ENCODE measurements around the gene CRYBA4.

Gene CRYBA4

DNA sequence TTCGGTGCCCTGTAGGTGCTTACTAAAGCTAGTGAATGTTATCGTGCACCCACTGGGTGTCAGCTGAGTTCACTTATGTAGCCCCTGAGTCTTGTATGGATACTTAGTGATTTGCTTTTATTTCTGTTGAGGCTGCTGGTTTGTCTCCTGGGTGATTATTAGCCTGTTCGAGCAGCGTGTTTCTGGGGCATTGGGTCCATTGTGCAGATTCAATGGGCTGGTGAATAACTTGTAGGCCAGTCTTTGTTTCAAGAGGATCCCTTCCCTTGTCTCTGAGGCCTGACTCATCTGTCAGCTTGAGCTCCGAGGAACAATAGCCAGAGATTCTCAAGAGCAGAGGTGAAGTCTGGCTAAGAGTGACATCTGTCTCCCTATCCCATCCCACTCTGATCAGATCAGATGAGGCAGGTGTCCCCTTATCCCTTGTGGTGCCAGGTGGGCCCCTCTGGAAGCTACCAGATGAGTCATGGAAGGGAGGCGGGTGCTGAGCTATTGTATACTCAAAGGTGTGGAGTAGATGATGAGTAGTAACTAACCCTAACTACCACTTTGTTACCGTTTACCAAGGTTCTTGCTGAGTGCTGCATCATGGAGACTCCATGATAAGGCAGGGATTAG lies 39.3 kb downstream of the CRYBA4 start:
- DNase-seq (ENCODE audit: low read depth): no peak

DNA sequence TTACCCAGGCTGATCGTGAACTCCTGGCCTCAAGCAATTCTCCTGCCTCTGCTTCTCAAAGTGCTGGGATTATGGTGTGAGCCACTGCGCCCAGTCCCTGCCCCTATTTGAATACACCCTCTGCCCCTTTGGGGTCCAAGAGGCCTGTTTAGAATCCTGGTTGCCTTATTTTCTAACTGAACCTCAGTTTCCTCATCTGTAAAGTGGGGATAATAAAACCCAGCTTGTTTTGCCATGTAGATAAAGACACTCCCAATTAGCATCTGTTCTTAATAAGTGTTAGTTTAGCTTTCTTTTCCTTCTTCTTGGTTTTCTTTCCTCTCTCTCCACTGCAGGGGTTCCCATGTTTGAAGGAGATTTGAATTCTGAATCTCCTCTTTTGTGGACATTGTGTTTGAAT lies 40.4 kb downstream of the CRYBA4 start:
- DNase-seq (ENCODE audit: low read depth): no peak

DNA sequence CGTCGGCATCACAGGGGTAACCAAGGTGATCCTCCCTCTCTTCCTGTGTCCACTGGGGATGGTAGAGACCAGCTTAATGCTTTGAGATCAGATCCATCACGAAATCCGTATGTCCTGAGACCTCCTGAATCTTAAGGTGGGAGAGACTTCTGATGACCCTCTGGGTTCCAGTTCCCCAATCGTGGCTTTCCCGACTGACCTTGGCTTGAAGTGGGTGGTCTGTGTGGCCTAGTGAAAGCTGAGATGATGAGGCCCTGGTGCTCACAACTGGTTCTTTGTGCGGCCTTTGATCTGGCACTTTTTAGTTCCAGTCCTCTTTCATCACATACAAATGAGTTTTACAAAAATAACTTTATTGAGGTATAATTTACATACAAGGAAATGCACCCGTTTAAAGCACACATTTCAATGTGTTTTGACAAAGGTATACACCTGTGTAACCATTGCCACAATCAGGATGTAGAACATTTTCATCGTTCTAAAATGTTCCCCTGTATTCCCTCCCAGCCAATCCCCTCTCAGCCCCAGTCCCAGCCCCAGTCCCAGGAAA lies 41.7 kb downstream of the CRYBA4 start:
- DNase-seq (ENCODE audit: low read depth): no peak

DNA sequence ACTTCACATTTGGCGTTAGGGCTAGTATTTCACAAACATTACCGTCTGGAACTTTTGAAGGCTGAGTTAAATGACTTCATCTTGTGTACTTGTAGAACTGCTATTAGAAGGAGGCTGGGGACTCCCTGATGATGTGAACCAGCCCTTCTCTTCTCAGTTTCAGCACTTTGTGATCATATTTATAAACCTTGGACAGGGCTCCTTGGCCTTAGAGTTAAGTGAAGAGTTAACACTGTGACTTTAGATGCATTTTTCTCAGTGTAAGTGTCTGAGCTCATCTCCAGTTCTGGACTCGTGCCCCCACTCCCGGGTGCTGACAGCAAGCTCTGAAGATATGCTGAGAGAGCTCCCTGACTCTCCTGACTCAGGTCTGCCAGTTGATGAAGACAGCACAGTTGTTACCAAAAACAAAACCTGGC lies 44.1 kb downstream of the CRYBA4 start:
- peak; percentile 33 for DNase-seq (ENCODE audit: low read depth)

DNA sequence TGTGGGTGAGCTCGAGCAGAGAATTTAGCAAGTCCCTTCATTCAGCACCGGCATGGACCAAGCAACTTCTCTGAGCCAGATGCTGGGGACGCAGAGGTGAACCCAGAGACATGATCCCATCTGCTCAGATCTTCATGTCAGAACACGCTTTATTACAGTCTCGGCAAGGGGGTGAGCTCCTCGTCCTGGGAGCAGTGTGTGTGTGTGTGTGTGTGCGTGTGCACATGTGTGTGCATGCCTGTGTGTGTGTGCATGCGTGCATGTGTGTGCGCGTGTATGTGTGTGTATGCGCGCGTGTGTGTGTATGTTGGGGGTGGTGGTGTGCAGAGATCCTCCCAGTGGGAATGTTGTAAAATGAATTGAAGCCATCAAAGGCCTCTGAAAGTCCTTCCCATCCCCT lies 45.4 kb downstream of the CRYBA4 start:
- no peak for DNase-seq (ENCODE audit: low read depth)

DNA sequence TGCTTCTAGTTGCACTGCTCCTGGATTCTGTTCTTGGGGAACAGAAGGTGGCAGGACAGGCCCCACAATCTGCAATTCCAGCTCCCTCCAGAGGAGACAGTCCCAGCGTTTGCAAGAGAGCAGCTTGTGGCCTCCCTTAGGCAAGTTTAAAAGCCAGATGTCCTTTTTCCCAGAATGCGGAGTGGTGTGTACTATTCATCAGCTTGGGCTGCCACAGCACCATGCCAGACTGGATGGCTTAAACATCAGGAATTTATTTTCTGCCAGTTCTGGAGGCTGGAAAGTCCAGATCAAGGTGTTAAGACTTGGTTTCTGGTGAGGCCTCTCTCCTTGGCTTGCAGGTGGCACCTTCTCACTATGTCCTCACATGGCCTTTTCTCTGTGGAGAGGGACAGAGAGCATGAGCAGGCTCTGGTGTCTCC lies 47.3 kb downstream of the CRYBA4 start:
- peak; percentile 24 for DNase-seq (ENCODE audit: low read depth)

DNA sequence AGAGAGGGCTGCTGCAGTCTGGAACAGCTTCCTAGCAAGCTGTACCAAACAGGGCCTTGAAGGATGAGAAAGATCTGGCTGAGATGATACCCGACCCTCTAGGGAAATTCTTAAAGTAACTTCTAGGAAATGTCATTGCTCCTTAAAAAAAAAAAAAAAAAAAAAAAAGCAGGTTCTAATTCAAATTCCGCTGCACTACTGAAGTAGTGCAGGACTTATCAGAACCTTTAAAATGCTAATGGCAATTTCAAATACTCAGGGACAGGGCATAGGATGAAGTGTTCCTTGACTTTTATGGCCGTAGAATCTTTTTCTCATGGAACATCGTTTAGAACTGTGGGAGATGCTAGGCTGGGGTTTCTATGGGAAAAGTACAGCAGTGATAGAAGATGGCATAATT lies 48.7 kb downstream of the CRYBA4 start:
- DNase-seq (ENCODE audit: low read depth): no peak

DNA sequence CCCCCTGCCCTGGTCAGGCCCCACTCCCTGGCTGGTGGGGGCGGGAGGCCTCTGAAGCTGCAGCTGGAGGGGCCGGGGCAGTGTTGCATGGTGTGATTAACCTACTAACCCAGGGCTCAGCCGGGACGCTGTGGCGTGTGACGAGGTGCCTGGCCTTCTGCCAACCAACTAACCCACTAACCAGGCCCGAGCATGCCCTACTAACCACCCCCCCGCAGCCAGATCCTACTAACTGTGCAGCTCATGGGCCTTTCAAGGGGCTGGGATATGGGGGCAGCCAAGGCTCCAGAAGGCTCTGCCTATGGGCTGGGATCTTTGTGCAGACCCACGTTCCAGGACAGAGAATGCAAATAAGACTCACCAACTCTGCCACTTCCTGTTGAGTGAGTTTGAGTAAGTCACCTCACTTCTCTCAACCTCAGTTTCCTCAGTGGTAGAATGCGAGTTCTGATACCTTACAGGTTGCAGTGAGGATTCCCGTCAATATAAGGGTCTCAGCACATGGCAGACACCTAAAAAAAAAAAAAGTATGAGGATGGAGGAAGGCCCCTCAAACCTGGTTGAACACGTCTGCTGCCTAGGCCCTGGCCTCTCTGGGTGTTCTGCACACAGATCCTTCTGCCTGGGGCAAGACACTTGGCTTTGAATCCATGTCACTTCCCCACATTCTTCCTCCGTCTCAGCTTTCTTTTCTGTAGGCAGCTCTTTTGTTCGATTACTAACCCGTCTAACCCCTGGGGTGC lies 49.7 kb downstream of the CRYBA4 start:
- DNase-seq (ENCODE audit: low read depth): no peak

DNA sequence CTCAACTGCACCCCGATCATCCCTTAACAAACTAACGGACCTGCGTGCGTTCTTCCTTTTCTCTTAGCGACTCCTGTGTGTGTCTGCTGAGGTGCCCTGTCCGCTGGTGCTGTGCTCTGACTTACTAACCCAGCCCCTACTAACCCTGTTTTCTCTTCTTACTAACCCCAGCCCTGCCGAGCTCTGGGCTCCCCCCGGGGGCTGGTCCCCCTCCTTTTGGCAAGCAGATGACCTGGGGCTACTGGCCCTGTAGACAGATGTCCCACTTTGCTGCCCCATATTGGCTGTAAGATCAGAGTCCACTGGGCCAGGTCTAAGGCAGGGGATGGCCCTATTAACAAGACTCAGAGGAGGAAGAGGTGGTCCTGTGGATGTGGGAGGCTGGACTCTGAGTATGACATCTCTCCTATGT lies 50.3 kb downstream of the CRYBA4 start:
- DNase-seq (ENCODE audit: low read depth): no peak

DNA sequence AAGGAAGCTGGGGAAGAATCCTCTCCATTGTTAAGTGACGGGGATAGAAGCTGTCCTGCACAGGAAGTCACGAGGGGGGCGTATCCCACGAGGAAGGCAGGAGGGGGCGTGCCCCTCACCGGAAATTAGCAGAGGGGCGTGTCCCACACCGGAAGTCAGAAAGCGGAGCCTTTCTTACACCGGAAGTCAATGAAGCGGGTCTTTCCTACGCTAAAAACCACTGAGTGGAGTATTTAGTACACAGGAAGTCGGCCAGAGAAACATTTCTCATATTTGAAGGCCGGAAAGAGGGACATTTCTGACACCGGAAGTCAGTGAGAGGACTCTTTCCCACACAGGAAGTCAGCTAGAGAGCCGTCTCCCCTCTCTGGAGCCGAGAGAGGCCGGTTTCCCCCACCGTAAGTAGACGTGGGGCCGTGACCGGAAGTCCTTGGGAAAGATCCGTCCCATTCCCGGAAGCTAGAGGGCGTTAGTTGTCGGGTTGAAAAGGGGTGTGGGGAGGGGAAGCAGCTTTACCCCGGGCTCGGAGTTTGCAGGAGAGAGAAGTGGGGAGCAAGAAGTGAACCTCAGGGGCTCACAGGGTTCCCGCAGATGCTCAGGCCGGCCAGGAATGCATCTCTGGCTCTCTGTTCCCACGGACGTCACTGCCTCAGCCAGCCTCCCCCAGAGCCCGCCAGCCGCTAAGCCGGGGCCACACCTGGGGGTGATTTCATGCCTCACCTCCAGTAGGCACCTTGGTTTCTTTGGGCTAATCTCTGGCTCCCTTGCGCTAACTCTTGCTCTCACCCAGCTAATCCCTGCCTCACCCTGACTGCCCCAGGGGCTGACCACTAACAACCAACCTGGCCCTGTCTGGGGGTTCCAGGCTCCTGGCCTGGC lies 51.1 kb downstream of the CRYBA4 start:
- peak; percentile 96 for DNase-seq (ENCODE audit: low read depth)

DNA sequence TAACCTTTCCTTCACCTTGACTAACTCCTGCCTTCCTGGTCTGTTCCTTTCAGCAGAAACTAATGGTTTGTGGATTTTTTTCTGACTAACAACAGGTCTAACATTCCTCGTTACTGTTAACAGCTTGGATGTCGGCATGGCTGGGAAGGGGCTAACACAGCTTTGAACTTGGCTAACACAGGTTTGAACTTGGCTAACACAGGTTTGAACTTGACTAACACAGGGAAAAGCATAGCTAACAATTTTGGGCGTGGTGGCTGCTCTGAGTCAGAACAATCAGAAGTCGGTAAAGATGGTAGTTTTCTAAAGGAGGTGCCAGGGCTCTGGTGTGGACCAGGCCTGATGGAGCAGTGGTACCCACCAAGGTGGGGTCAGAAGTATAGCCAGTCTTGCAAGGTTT lies 51.7 kb downstream of the CRYBA4 start:
- DNase-seq (ENCODE audit: low read depth): peak; percentile 24

DNA sequence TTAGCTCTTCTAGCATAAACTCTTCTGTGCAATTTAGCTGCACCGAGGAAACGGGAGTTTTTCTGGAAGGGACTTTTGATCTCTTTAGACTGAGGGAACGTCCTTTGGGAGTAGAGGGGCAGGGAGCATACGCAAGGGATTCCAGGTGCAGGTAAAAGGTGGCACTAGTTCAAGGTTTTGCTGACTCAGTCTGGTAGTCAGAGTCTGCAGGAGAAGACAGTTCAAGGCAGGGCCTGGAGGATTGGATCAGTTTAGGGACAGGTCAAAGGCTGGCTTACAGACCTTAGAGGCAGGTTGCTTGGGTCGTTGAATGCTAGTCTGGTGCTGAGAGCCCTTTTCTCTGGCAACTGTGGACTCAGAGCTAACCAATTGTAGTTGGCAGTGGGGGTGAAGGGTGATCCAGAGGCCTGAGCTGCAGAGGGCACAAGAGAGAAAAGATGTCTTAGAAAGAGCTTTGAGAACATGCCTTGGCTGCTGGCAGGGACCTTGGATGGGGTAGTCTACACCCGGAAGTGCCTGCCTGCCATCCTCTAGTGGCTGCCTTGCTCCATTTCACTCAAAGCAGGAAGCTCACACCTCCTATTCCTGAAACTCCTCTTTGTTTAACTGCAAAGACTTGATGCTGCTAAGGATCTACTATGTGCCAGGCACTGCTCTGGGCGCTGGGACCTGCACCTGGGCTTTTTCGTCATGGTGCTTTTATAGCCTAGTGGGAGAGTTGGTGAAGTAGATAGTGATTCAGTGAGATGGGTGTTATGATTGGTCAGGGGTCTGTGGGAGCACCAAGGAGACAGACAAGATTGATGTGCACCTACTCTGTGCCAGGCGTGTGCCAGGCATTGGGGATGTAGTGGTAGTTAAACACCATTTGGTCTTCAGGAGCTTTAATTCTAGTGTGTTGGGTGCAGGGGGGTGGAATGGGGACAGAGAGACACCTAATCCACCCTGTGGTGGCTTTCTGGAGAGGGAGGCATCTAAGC lies 52.7 kb downstream of the CRYBA4 start:
- no peak for DNase-seq (ENCODE audit: low read depth)

DNA sequence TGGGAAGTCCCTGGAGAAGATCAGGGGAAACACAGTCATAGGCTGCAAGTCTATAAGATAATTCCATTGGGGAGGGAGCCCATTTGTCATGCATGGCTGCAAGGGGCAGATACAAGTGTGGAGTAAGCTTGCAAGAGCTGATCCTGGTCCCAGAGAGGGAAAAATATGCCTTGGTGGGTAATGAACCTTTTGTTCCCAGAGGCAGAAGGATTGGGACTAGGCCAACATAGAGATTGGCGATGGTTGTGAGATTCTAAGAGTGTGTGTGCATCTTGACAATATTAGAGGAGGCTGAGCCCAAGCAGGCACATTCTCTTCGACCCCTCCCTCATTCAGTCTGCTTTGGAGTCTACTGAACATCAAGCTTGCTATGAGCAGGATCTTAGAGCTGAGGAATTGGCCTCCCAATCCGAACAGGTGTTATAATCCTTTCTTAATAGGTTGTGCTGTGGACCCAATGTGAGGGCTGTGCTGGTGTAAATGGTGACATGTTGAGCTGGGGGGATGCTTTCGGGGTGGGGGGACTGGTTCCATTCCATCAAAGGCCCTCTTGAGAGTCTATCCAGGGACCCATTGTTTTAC lies 54.0 kb downstream of the CRYBA4 start:
- DNase-seq (ENCODE audit: low read depth): no peak

DNA sequence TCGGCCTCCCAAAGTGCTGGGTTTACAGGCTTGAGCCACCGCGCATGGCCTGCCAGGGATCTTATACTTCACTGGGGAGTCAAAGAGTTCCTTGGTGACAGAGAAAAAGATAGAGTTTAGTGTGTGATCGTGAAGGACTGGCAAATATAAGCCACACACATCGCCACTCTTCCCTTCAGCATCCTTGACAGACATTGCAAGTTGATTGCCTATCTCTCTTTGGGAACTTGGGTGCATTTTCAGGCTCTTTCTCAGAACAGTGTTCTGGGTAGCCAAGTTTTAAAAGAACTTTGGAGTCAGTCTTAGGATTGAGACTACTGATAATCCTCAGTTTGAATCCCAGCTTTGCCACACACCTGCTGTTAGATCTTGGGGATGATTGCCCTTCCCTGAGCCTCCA lies 55.5 kb downstream of the CRYBA4 start:
- DNase-seq (ENCODE audit: low read depth): no peak

DNA sequence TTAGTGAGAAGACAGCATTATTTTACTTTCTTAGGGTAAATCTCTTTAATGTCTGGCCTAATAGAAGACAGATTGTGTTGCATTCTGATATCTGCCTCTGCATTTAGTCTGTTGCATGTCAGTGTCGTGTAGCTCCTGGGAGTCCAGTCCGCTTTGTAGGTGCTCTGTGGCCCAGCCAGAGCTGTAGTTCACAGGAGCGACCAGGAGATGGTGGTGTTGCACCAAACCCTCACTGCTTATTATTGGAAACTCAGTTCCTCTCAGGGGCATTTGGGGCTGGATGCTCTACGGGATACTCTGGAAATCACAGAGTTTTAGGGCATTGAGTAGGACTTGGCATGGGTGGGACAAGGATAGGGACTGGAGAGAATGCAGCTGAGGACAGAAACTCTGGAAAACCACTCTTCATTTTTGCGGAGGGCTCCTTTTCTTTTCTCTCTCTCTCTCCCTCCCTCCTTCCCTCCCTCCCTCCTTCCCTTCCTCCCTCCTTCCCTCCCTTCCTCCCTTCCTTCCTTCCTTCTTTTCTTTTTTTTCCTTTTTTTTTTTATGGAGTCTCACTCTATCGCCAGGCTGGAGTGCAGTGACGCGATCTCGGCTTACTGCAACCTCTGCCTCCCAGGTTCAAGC lies 57.4 kb downstream of the CRYBA4 start:
- peak; percentile 66 for DNase-seq (ENCODE audit: low read depth)
